ENCODE measurements around the gene SPINK8.

- TF ChIP-seq EZH2 (IDR thresholded peaks at IDR 0.05) (no peak), POLR2A (IDR thresholded peaks at IDR 0.05; ENCODE audit: borderline replicate concordance, extremely low read depth, insufficient read depth, insufficient read length) (no peak), CTCF (IDR thresholded peaks at IDR 0.05 in 2 of 3, conservative IDR thresholded peaks at IDR 0.05 in 1 of 3; ENCODE audit: borderline replicate concordance in 1 of 3, insufficient read depth in 1 of 3, low read depth in 2 of 3, low read length in 2 of 3) (no peak), MAX (IDR thresholded peaks at IDR 0.05) (no peak), RAD21 (IDR thresholded peaks at IDR 0.05; ENCODE audit: low read depth) (no peak), EZH2phosphoT487 (IDR thresholded peaks at IDR 0.05; ENCODE audit: borderline replicate concordance) (no peak), ZNF274 (IDR thresholded peaks at IDR 0.05; ENCODE audit: low read depth, low read length) (no peak), TCF7L2 (IDR thresholded peaks at IDR 0.05; ENCODE audit: borderline replicate concordance, extremely low read depth, insufficient read depth, insufficient read length) (no peak), POLR2AphosphoS5 (IDR thresholded peaks at IDR 0.05; ENCODE audit: low read depth, low read length) (no peak), CEBPB (IDR thresholded peaks at IDR 0.05; ENCODE audit: low read depth) (no peak), ATF3 (IDR thresholded peaks at IDR 0.05) (no peak), EGR1 (IDR thresholded peaks at IDR 0.05; ENCODE audit: low read depth) (no peak), ZBTB33 (IDR thresholded peaks at IDR 0.05; ENCODE audit: extremely low read depth, insufficient replicate concordance, low read length) (no peak), SIN3A (IDR thresholded peaks at IDR 0.05; ENCODE audit: low read depth) (no peak)
Observed at GRCh38 chr3:48286308-48286707, 47.2 kb downstream of the SPINK8 start.
